Epithelial cell of prostate (primary cell): ENCODE measurements around the gene SMG6.
A peak's percentile ranks its signal among the peaks of the same experiment; 100 is the strongest.

Experiments used
- DNase-seq: peaks from one replicate; pipeline ENCODE4 v3.0.0-alpha.2; 2011; ENCODE audit warnings: low read depth, low spot score
- H3K27ac ChIP-seq: fragments of 450-650 bp; 2 replicates; pipeline ENCODE4 v1.5.1; 2017; ENCODE audit warnings: mild to moderate bottlenecking

The SMG6 gene

DNA sequence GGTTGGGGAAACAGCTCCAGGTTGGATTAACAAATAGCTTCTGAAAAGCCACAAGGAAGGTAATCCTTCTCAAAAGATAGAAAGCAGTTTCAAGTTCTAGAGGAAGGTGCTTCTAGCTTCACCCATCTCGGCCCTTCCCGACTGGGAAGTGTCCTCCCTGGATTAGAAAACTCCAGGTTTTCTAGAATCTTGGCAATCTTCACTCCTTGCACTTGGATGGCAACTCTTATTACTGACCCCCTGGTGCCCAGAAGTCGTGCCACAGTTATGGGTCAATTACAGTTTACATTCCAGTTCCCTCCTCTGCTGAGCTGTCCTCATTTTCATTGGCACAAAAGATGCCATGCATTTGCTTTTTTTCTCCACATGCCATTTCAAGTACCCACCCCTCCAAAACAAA lies 65.6 kb downstream of the SMG6 start:
- no peak for DNase-seq

DNA sequence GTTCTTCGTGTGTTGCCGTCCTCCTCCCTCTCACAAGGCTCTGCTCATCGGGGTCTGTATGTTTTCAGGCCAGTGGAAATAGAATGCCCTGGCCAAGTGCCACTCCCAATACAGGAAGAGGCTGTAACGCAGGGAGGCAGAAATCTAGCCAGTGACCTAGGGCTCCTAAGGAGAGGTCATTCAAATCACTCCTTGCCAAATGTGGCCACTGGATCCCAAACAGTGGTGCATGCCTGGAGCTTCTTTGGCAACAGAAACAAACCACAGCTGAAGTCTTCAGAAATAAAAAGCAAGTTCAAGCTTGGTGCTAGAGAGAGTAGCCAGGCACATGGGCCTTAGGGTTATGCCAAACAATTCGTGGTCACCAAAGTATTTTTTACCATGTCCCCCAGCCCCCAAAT lies 66.1 kb downstream of the SMG6 start:
- DNase-seq: no peak
- no peak overlapping the region for H3K27ac ChIP-seq

More for the DNA sequence above, 65.6 kb downstream of the SMG6 start:
- H3K27ac ChIP-seq: no peak overlapping the region

DNA sequence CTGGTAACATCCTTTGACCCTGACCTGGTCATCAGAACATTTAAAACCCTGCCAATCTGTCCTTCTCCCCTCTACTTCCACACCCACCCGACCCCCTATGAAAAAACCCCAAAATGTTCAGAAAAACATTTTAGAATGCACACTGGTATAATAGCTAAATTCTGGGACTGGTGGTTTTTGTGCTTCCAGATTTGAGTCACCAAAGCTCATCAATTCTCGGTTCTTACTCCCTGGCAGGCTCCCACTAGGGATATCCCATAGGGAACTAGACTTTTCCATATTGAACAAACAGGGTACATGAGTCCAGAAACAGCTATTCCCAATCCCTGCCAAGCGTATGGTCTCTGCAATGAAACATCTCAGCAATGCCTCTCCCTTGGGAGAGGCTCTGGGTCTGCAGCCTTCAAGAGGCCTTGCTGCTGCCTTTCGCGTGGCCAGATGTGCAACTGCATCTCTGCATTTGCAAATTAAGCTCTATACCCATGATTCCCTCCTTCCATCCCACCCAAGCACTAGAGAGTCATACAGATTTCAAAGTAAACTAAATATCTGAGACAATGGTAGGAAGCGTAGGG lies 67.7 kb downstream of the SMG6 start:
- no peak overlapping the region for H3K27ac ChIP-seq
- no peak for DNase-seq

DNA sequence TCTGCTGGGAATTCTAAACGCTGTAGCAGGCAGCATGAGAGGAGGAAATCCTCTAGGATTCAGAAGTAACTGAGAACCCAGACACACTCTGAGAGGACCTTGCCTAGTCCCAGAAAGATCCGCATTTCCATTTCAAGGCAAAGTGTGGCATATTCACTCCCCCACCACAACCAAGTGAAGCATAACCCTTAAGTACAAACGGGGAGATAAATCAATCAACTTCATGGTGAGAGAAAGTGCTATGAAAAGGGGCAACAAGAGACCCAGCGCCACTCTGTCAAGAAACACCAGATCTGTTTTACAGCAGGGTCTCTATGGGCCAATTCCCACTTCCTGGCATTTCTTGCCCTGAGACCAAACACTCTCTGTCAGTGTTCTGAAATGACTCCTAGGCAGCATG lies 68.3 kb downstream of the SMG6 start:
- H3K27ac ChIP-seq: no peak overlapping the region
- no peak for DNase-seq

DNA sequence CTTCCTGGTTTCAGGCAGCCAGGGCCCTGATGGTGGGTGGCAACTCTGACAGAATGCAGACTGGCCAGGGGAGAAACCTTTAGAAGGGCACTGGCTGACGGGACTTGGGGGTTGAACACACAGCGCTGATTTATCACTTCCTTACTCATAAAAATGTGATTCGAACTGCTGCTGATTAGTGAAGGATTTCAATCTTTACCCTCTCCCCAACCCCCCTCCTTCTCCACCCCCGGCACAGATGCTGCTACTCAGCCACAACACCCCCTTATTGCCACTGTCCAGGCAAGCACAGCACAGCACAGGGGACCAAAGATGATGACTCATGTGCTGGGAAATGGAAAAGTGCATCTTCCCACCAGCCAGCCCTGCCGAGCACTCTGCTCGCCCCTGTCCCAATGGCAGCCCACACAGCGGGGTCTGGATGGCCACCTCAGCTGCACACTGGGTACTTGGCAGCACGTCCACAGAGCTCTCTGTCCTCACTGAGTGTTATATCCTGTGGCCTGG lies 70.1 kb downstream of the SMG6 start:
- no peak for DNase-seq
- H3K27ac ChIP-seq: no peak overlapping the region

DNA sequence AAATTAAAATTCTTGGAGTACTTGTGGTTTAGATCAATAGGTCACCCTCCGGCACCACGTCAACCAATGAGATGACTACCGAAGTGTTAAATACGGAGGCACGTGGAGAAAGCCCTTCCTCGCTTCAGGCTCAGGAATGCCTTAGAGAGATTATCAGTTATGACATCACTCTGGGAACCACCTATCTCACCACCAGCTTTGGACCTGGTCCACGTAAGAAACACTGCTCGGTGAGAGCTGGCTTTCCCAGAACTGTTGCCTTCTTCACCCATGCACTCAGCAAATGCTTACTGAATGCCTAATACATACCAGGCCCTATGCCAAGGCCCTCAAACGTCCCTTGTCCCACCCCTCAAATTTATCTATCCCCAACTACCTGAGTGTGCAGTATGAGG lies 71.3 kb downstream of the SMG6 start:
- no peak for DNase-seq
- H3K27ac ChIP-seq: no peak overlapping the region

DNA sequence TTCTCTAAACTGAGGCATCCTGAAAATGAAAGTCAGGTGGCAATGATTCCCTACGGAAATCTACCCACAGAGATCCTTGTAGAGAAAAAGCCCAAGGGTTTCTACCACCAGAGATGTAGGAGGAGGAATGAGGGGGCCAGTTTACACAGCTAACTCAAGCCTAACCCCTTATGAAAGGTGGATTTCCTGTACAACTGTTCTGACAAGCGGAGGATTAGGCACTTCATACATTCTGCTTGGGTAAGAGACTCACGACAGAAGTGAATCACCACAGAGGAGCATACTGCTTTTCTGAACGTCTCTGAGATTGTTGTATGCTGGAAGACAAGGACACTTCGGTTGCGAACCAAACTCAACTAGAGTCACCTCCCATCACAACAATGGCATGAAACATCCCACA lies 72.7 kb downstream of the SMG6 start:
- no peak overlapping the region for H3K27ac ChIP-seq

DNA sequence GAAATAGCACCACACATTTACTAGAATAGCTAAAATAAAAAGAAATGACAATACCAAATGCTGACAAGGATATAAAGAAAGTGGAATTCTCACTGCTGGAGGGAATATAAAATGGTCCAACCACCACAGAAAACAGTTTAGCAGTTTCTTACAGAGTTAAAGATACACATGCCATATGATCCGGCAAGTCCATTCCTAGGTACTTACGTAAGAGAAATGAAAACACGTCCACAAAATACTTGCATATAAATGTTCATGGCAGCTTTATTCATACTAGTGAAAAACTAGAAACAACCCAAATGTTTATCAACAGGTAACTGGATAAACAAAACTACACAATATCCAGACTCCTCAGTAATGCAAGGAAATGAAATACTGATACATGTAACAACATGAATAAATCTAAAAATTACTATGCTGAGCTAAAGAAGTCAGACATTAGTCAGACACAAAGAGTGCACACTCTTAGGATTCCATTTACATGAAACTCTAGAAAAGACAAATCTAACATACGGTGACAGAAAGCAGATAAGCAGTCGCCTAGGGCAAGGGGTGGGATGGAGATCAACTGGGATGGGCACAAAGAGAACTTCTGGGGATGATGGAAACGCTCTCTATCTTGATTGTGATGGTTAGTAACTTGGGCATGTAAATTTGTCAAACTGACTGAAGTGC lies 76.4 kb downstream of the SMG6 start:
- H3K27ac ChIP-seq: peak overlapping the region; percentile 77
- DNase-seq: no peak

More for the DNA sequence above, 72.7 kb downstream of the SMG6 start:
- no peak for DNase-seq

DNA sequence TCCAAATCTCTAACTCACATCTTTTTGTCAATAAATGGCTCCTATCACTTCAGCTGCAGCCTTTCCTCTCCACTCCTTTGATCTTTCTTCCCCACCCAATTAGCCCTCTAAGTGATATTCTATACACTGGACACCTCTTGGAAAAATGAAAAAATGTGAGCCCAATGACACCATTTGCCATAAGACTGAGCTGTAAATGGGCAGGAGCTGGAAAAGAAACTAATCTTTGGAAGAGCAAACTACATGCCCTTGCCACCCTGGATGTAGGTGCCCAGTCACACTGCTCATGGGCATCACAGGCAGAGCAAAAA lies 80.0 kb downstream of the SMG6 start:
- peak overlapping the region; percentile 26 for H3K27ac ChIP-seq
- DNase-seq: no peak

DNA sequence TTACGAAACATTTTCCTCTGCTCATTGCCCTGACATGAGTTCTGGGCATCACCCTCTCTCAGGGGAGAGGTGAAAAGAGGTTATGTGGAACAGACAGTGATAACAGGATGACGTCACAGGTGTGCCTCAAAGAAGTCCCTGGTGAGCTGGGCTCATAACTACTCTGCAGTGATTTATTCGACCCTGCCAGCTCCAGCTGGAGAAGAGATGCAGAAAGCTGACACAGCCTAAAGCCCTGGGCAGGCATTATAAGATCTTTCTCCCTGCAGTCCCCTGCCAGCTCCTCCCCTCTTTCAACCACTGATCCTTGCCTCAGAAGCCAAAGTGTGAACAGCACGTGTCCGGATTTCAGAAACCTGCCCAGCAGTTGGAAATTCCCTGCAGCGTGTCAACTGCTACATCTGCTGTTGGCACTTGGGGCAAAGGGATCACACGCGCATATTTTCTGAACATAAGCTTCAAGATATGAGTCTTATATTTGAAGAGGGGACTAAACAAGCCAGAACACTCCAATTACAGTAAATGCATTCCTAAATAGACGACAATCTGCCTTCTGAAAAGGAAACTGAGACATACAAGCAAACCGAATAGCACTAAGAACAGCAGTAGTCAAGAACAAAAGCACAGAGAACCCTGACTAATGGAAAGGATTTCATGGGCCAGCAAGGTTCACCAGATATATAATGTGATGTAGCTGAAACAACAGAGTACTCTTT lies 80.5 kb downstream of the SMG6 start:
- H3K27ac ChIP-seq: peak overlapping the region; percentile 26
- DNase-seq: no peak

DNA sequence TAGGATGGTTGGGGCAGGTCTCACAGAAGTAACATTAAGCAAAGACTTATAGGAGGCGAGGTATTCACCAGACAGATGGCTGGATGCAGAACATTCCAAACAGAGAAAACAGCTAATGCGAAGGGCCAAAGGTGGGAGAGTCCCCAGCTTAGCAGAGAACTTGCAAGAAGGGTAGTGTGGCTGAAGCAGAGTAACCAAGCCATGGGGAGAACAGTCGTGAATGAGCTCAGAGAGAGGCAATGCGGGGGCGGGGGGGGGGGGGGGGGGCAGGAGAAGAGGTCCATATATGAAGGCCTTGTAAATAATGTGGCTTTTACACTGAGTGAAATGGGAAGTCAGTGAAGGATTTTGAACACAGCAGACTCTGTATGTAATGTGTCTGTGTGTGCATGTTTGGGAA lies 81.3 kb downstream of the SMG6 start:
- H3K27ac ChIP-seq: no peak overlapping the region

DNA sequence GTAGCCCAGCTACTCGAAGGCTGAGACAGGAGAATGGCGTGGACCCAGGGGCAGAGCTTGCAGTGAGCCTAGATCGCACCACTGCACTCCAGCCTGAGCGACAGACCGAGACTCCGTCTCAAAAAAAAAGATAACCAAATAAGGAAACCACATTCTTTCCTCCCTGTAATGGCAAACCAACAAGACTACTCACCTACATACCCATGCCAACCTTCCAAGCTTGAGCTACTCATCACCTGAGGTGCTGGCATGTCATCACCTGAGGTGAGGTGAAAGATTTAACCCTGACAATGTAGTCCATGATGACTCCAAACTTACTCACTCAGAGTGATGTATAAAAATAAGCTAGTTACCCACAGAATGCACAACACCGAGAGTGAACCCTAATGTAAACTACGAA lies 85.2 kb downstream of the SMG6 start:
- H3K27ac ChIP-seq: peak overlapping the region; percentile 79
- DNase-seq: peak; percentile 99

More for the DNA sequence above, 81.3 kb downstream of the SMG6 start:
- DNase-seq: no peak

DNA sequence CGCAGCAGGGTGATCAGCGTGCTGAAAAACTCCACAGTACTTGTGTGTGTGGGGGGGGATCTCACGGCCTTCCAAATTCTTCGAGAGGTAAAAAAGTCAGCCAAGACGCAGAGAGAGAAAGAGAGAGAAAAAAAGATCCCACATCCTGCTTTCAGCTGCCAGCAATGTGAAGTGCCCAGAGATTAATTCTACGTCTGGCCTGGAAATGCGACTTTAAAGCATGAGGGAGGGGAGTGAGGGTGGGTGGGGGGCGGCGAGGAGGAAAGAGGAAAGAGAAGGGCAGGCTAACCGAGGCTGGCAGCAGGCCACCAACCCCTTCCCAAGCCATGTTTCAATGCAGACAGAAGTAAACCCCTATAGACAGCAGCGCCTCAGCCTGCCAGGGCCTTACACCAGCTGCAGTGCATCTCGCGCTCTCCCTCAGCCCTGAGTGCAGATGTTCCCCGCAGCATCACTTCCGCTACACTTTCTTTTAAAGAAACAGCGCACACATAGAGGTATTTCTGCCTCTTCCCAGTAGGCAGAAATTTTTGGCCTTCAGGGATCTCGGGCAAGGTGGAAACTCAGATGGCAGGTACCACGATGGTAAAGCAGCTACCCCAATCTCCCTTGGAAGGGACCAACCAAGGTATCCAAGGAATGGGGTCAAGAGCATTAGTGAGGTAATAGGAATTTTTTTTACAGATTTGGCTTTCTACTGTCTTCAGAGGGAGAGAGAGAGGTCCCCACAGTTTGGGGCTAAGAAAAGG lies 87.8 kb downstream of the SMG6 start:
- no peak for DNase-seq
- peak overlapping the region; percentile 72 for H3K27ac ChIP-seq

DNA sequence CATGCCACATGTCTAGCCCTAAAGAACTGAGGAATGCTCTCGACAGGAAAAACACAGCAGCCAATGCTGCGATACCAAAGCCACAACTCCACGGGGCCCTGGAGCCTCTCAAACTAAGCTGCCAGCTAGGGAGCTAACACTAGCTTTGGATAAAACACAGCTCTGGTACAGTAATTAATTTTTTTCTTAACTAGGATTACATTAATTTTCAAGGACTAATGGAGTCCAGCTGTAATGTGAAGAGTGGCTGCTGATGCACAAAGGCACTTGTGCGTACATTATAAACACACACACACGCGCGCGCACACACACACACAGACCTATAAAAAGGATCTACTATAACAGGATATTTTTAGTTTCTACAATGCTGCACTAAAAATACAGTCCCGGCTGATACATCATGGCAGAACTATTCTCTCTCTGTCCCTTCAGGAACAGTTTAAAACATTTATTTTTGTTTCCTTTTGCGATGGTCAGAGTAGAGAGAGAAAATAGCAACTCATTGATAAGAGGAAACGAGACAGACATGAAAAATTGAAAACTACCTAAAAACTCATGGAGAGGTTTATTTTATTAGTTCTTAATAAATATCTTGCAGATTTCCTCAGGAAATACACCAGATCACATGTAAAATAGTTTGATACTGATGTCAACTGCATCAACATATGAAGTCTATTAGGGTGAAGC lies 88.5 kb downstream of the SMG6 start:
- no peak for DNase-seq
- H3K27ac ChIP-seq: peak overlapping the region; percentile 72

DNA sequence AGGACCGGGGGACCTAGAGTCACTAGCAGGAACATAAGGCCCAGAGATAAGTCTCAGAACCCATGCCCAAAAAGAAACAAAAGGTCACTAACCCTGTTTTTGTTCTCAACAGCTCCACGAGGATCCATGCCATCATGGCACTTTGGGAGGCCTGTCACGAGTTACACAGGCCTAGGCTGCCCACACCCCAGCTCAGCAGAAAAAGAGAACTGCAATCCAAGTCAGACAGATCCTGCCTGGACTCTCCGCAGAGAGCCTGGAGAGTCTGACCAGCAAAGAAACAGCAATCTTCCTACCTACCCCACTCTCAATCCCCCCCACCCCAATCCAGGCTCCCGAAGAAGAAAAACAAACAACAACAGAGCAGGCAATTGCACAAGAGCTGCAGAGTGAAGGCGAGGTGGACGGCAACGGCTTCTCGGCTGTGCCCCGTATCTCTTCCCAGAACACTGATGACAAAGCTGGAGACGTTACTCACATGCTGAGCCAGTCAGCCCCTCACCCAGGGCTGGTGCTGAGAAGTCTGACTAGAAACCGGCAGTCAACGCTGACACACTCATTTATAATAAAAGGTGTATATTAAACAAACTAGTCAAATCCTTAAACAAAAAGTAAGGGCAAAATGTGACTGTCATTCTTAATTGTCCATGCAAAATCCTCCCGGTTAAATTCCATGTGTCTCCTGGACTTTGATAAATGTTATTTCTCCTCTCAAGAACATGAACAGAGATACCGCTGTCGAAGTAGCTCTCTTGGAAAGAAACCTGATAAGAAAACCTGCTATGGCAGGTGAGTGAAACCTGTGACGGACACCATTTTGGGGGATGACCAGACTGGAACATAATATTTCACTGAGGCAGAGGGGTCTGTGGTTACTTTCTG lies 89.3 kb downstream of the SMG6 start:
- peak overlapping the region; percentile 72 for H3K27ac ChIP-seq
- peak; percentile 59 for DNase-seq

DNA sequence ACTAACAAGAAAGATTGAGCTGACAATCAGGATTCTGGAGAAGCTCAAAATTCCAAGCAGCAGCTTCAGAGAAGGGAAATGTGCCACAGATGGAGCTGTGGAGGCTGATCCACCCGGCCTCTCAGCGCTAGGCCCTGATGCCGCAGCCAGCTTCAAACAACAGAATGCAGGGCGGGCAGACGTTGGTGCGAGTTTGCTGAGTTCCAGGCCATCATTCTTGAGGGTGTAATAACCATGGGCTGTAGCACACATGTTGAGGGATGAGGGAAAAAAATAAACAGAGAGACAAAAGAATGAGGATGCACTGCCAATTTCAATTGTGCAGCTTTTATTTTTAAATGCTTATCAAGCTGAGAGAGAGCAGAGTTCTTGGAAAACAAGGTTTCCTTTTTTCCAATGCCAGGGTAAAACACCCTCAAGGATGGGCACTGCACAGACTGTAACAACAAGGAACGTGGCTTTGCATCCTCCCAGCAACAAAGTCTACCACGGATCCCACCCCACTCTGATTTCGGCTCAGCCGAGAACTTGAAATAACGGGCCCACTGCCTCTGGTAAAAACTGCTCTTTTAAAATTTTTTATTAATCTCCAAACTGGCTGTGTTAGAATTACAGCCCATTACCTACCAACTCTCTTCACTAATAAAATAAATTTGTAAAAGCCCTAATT lies 90.2 kb downstream of the SMG6 start:
- H3K27ac ChIP-seq: peak overlapping the region; percentile 72

DNA sequence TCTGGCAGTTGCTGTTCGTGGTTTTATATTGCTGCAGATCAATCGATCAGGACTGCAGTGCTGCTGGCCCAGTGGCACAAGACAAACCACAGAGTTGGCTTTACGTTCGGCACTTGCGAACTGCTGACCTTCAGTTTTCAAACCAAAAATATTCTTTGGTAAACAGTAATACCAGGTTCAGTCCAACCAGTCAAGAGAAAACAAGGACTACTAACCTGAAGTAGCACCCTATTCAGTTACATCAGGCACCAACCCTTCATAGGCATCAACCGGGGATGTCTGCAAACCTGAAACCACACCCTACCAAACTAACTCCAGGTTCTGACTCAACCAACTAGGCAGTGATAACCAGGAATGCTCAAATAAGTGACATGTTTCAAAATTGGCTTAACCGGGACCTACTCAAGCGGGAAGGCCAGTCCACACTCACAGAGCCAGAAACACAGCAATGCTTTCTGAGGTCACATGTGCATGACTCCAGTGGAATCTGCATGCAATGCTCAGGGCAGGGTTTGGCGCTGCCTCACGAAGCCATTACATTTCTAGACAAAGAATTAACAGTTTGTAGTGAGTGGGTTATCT lies 91.1 kb downstream of the SMG6 start:
- peak overlapping the region; percentile 72 for H3K27ac ChIP-seq
- DNase-seq: no peak

More for the DNA sequence above, 90.2 kb downstream of the SMG6 start:
- DNase-seq: no peak

DNA sequence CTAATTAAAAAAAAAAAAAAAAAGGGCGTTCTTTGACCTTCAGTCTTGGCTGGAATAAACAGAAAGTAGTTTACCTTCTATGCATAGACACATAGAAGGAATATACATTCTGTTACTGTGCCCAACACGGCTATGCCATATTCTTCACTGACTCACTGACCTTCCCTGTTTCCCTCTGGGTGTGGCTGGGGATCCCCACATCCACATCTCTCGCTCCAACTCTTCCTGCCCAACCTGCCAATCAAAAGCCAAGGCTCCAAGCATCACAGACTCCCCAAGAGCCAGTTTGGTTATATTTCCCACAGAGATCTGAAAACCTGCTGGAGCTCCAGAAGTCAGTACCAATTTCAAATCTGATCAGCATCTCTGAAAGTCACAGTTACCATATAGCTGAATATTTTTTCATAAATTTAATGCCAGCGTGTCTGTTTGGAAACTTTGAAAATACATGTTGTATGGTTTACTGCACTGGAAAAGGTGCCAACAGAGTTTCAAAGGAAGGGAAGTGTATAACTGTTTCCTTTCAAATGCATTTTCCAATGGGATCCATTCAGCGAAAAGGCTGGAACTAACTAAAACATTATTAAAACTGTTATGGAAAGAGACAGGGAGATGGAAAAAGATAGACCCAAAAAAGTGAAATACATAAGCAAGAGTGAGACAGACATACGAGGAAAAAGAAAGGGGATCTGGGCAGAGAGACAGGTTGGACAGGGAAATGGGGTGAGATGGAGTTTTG lies 91.8 kb downstream of the SMG6 start:
- DNase-seq: no peak
- peak overlapping the region; percentile 72 for H3K27ac ChIP-seq
